Stimulated activated CD8-positive, alpha-beta memory T cell treated with anti-CD3 and anti-CD28 coated beads, Interleukin-2, amount 100 ng/mL, for 48 hours (primary cell): ENCODE data around the gene PGRMC2.
A peak's percentile ranks its signal among the peaks of the same experiment; 100 is the strongest.

ENCODE experiments used
- DNase-seq, 2 donors: peaks; one replicate each; pipeline ENCODE4 v3.0.0-alpha.2; 2020; ENCODE audit warnings: low read depth in 2 of 2

PGRMC2 gene

GRCh38 chr4:128287141-128287870 lies at the start of gene PGRMC2:
Gene PGRMC2 (minus strand): TSS chr4:128287813. CDS start chr4:128287790, 23 bp downstream.
- peak in 1 of 2 donors; percentile 6 for DNase-seq

GRCh38 chr4:128335541-128335940 lies 47.9 kb upstream of the PGRMC2 start:
- no peak for DNase-seq

GRCh38 chr4:128334256-128334655 lies 46.6 kb upstream of the PGRMC2 start:
- no peak for DNase-seq

- no peak for DNase-seq
Measured at GRCh38 chr4:128333309-128334018, 45.9 kb upstream of the PGRMC2 start.

- no peak for DNase-seq
Measured at GRCh38 chr4:128332081-128332480, 44.5 kb upstream of the PGRMC2 start.

GRCh38 chr4:128329638-128330037 lies 42.0 kb upstream of the PGRMC2 start:
- DNase-seq = no peak

- no peak for DNase-seq
Measured at GRCh38 chr4:128328106-128328505, 40.5 kb upstream of the PGRMC2 start.

- DNase-seq = no peak
Measured at GRCh38 chr4:128323401-128323800, 35.8 kb upstream of the PGRMC2 start.

- no peak for DNase-seq
Measured at GRCh38 chr4:128322986-128323385, 35.4 kb upstream of the PGRMC2 start.

GRCh38 chr4:128322311-128322710 lies 34.7 kb upstream of the PGRMC2 start:
- DNase-seq = no peak

- no peak for DNase-seq
Measured at GRCh38 chr4:128320656-128321055, 33.0 kb upstream of the PGRMC2 start.

- no peak for DNase-seq
Measured at GRCh38 chr4:128315756-128316520, 28.3 kb upstream of the PGRMC2 start.

GRCh38 chr4:128311659-128312403 lies 24.2 kb upstream of the PGRMC2 start:
- no peak for DNase-seq

- DNase-seq = no peak
Measured at GRCh38 chr4:128310266-128310697, 22.7 kb upstream of the PGRMC2 start.

GRCh38 chr4:128309585-128309984 lies 22.0 kb upstream of the PGRMC2 start:
- no peak for DNase-seq

- no peak for DNase-seq
Measured at GRCh38 chr4:128308986-128309385, 21.4 kb upstream of the PGRMC2 start.

GRCh38 chr4:128307123-128307571 lies 19.5 kb upstream of the PGRMC2 start:
- no peak for DNase-seq

GRCh38 chr4:128305942-128306341 lies 18.3 kb upstream of the PGRMC2 start:
- DNase-seq = no peak

GRCh38 chr4:128303986-128304385 lies 16.4 kb upstream of the PGRMC2 start:
- DNase-seq = no peak

GRCh38 chr4:128303405-128303785 lies 15.8 kb upstream of the PGRMC2 start:
- no peak for DNase-seq

- DNase-seq = no peak
Measured at GRCh38 chr4:128301979-128302378, 14.4 kb upstream of the PGRMC2 start.

- no peak for DNase-seq
Measured at GRCh38 chr4:128299848-128300247, 12.2 kb upstream of the PGRMC2 start.
